Vagina (tissue), 2 donors: Measurements from ENCODE around the gene USP20.

ENCODE experiments used
- POLR2A ChIP-seq, 2 donors: fragments of 450-650 bp; IDR thresholded peaks; one replicate each; pipeline ENCODE4 v1.6.1; 2017; ENCODE audit warnings: antibody characterized with exemption in 2 of 2, mild to moderate bottlenecking in 2 of 2, moderate library complexity in 2 of 2
- POLR2AphosphoS5 ChIP-seq, 2 donors: sonication (generic); formaldehyde crosslinking; IDR thresholded peaks; one replicate each; pipeline ENCODE4 v1.9.0; 2017; ENCODE audit warnings: antibody characterized with exemption in 2 of 2, mild to moderate bottlenecking in 2 of 2, low read depth in 1 of 2; ENCODE audit not compliant: insufficient read depth in 1 of 2
- TF ChIP-seq, protein P1 (sequence below), 3 experiments: fragments of 450-650 bp in 2 of 3; fragments of 200-600 bp in 1 of 3; sonication (generic) in 1 of 3; IDR thresholded peaks; one replicate each; pipeline ENCODE4 v1.5.1; 2017 to 2019; ENCODE audit warnings: antibody characterized with exemption in 3 of 3, mild to moderate bottlenecking in 2 of 3, moderate library complexity in 2 of 3

DNA sequence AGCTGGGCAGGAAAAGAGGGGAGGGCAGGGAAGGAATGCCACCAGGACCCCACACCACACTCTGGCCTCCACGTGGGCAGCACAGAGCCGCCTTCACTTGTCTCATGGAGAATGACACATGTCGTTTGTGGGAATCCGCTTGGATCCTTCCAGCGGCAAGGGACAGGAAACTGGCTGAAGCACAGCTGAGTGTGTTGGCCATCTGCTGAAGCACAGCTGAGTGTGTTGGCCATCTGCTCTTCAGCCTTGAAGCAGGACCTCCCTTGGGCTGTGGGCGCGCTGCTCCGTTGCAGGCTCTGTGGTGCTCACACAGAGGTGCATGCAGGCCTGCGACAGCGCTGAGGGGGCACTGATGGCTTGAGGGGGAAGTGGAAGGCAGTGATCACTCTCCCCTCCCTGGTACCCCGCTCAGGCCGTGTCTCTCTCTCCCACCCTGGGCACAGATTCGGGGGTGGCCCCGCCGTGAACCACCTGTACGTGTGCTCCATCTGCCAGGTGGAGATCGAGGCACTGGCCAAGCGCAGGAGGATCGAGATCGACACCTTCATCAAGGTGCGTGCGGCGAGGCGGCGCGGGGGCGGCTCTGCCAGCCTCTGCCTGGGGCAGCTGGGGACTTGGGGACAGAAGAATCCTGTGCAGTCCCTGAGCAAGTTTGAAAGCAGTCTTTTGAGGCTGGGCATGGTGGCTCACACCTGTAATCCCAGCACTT, 40.6 kb downstream of the USP20 start:
- TF ChIP-seq POLR2A (IDR thresholded peaks at IDR 0.05), result no peak
- TF ChIP-seq POLR2AphosphoS5 (IDR thresholded peaks at IDR 0.05; ENCODE audit: insufficient read depth in 1 of 2, low read depth in 1 of 2), result no peak
- TF ChIP-seq, protein P1, sequence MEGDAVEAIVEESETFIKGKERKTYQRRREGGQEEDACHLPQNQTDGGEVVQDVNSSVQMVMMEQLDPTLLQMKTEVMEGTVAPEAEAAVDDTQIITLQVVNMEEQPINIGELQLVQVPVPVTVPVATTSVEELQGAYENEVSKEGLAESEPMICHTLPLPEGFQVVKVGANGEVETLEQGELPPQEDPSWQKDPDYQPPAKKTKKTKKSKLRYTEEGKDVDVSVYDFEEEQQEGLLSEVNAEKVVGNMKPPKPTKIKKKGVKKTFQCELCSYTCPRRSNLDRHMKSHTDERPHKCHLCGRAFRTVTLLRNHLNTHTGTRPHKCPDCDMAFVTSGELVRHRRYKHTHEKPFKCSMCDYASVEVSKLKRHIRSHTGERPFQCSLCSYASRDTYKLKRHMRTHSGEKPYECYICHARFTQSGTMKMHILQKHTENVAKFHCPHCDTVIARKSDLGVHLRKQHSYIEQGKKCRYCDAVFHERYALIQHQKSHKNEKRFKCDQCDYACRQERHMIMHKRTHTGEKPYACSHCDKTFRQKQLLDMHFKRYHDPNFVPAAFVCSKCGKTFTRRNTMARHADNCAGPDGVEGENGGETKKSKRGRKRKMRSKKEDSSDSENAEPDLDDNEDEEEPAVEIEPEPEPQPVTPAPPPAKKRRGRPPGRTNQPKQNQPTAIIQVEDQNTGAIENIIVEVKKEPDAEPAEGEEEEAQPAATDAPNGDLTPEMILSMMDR (IDR thresholded peaks at IDR 0.05), result no peak
